SK-N-SH treated with all-trans-retinoic acid at 6 μM for 48 hours (cell line): Measurements from ENCODE around the gene MAPK4.

ENCODE experiments used
- ARNTL ChIP-seq: fragments of 450-650 bp; formaldehyde crosslinking; IDR thresholded peaks from 2 replicates; pipeline ENCODE4 v1.5.0; 2020; ENCODE audit warnings: low read depth, mild to moderate bottlenecking, moderate library complexity, borderline replicate concordance
- BACH2 ChIP-seq: fragments of 250-450 bp; sonication (Bioruptor Pico); IDR thresholded peaks from 2 replicates; pipeline ENCODE4 v1.9.0; 2021; ENCODE audit warnings: mild to moderate bottlenecking, borderline replicate concordance
- CSRNP3 ChIP-seq: fragments of 250-450 bp; sonication (Bioruptor Pico); IDR thresholded peaks from 2 replicates; pipeline ENCODE4 v1.5.1; 2021; ENCODE audit warnings: mild to moderate bottlenecking, moderate library complexity
- ESRRG ChIP-seq: fragments of 250-450 bp; sonication (Bioruptor Pico); IDR thresholded peaks from 2 replicates; pipeline ENCODE4 v1.6.1; 2021; ENCODE audit warnings: mild to moderate bottlenecking
- ISL1 ChIP-seq: fragments of 250-450 bp; sonication (Bioruptor Pico); IDR thresholded peaks from 2 replicates; pipeline ENCODE4 v2.1.2; 2022; ENCODE audit warnings: mild to moderate bottlenecking, moderate library complexity
- PATZ1 ChIP-seq: fragments of 250-450 bp; sonication (Bioruptor Pico); IDR thresholded peaks from 2 replicates; pipeline ENCODE4 v1.8.0; 2020; ENCODE audit warnings: mild to moderate bottlenecking, moderate library complexity, borderline replicate concordance
- TOX ChIP-seq: fragments of 250-450 bp; sonication (Bioruptor Pico); IDR thresholded peaks from 2 replicates; pipeline ENCODE4 v1.8.0; 2021; ENCODE audit warnings: mild to moderate bottlenecking, moderate library complexity, borderline replicate concordance
- ZC3H10 ChIP-seq: fragments of 250-450 bp; sonication (Bioruptor Pico); IDR thresholded peaks from 2 replicates; pipeline ENCODE4 v1.5.1; 2021; ENCODE audit warnings: mild to moderate bottlenecking, moderate library complexity
- ZFP3 ChIP-seq: fragments of 250-450 bp; sonication (Bioruptor Pico); IDR thresholded peaks from 2 replicates; pipeline ENCODE4 v1.5.0; 2020; ENCODE audit warnings: mild to moderate bottlenecking, moderate library complexity
- ZFP30 ChIP-seq: fragments of 450-650 bp; formaldehyde crosslinking; IDR thresholded peaks from 2 replicates; pipeline ENCODE4 v1.5.0; 2022; ENCODE audit warnings: mild to moderate bottlenecking, moderate library complexity
- ZNF70 ChIP-seq: fragments of 450-650 bp; formaldehyde crosslinking; IDR thresholded peaks from 2 replicates; pipeline ENCODE4 v1.5.0; 2020; ENCODE audit warnings: mild to moderate bottlenecking, moderate library complexity
- ZNF8 ChIP-seq: fragments of 450-650 bp; formaldehyde crosslinking; IDR thresholded peaks from 2 replicates; pipeline ENCODE4 v1.5.0; 2020; ENCODE audit warnings: mild to moderate bottlenecking, moderate library complexity
- TF ChIP-seq, protein P1 (sequence below): fragments of 250-450 bp; sonication (Bioruptor Pico); IDR thresholded peaks from 2 replicates; pipeline ENCODE4 v1.8.0; 2021; ENCODE audit warnings: low read depth, mild to moderate bottlenecking, moderate library complexity, borderline replicate concordance

GRCh38 chr18:50737127-50737526 is 177.2 kb downstream of the MAPK4 start:
- TF ChIP-seq, protein P1, sequence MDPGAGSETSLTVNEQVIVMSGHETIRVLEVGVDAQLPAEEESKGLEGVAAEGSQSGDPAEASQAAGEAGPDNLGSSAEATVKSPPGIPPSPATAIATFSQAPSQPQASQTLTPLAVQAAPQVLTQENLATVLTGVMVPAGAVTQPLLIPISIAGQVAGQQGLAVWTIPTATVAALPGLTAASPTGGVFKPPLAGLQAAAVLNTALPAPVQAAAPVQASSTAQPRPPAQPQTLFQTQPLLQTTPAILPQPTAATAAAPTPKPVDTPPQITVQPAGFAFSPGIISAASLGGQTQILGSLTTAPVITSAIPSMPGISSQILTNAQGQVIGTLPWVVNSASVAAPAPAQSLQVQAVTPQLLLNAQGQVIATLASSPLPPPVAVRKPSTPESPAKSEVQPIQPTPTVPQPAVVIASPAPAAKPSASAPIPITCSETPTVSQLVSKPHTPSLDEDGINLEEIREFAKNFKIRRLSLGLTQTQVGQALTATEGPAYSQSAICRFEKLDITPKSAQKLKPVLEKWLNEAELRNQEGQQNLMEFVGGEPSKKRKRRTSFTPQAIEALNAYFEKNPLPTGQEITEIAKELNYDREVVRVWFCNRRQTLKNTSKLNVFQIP (CRISPR knock-in tag) = no peak
- TF ChIP-seq PATZ1 (CRISPR knock-in tag) (no peak), BACH2 (CRISPR knock-in tag) (no peak), ARNTL (CRISPR knock-in tag) (no peak), ZFP30 (CRISPR knock-in tag) (no peak), ZFP3 (no peak), TOX (CRISPR knock-in tag) (no peak), ESRRG (CRISPR knock-in tag) (no peak), ZNF8 (CRISPR knock-in tag) (no peak), CSRNP3 (no peak), ISL1 (CRISPR knock-in tag) (no peak), ZNF70 (CRISPR knock-in tag) (no peak), ZC3H10 (no peak)
